GM18508 (cell line): ENCODE results near the gene THRAP3.

Source experiments
- ATAC-seq: cut with Tn5 transposase; IDR thresholded peaks from one replicate; pipeline ENCODE4 v1.9.1; 2021; ENCODE audit warnings: moderate number of reproducible peaks; ENCODE audit not compliant: insufficient read depth, unreplicated experiment

Gene THRAP3

DNA sequence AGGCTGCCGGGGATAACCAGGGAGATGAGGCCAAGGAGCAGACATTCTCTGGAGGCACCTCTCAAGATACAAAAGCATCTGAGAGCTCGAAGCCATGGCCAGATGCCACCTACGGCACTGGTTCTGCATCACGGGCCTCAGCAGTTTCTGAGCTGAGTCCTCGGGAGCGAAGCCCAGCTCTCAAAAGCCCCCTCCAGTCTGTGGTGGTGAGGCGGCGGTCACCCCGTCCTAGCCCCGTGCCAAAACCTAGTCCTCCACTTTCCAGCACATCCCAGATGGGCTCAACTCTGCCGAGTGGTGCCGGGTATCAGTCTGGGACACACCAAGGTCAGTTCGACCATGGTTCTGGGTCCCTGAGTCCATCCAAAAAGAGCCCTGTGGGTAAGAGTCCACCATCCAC, 62.6 kb downstream of the THRAP3 start:
- ATAC-seq, result no peak

DNA sequence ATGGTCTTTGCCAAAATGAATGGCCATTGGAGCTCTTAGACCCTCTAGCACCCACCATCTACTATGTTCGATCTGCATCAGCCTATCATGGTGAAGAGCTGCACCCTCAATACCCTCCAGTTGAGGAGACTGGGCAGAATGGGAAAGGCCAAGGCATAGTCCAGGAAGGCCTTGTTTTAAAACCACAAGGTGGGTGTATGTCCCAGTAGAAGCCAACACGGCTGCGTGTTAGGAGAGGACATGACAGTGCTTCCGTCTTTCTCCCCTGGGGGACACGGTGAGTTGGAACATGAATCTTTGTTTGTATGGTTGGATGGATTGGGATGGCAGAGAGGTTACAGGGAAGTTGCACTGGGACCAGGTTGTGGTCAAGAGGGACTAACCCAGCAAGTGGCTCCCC, 63.4 kb downstream of the THRAP3 start:
- ATAC-seq, result no peak

DNA sequence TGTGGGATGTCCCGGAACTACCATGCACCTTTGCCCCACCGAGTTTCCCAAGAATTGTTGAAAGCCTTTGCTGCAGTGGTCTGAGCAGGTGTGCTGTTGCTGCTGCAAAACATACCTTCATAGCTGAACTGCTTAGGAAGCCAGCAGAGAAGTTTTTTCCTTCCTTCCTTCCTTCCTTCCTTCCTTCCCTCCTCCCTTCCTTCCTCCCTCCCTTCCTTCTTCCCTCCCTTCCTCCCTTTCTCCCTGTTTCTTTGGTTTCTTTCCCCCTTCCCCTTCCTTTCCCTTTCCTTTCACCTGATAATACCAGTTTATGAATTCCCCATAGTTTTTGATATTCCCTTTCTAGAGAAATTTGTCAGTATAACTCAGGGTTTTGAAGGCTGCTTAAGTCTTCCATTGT, 71.1 kb downstream of the THRAP3 start:
- no peak for ATAC-seq

DNA sequence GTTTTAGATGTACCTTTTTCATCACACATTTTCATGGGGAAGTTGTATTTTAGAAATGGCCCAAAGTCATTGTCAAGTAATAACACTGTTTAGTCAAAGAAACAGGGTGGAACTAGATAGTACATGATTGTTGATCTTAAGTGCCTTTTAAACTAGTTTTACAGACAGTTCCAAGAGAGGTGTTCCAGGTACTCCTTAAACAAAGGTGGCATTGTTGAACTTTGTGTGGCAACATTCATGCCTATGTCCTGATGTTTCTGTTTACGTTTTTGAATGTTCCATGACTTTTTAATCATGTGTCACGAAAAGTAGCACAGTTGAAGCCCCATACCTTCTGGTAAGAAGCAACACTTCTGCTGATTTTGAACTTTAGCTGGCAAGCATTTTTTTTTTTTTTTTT, 72.8 kb downstream of the THRAP3 start:
- ATAC-seq, result no peak

DNA sequence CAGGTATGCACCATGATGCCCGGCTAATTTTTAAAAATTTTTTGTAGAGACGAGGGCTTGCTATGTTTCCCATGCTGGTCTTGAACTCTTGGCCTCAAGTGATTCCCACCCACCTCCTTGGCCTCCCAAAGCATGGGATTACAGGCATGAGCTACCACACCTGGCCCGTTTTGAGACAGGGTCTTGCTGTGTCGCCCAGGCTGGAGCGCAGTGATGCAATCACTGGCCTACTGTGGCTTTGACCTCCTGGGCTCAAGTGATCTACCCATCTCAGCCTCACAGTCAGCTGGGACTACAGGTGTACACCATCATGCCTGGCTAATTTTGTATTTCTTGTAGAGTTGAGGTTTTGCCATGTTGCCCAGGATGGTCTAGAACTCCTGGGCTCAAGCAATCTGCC, 74.4 kb downstream of the THRAP3 start:
- no peak for ATAC-seq

DNA sequence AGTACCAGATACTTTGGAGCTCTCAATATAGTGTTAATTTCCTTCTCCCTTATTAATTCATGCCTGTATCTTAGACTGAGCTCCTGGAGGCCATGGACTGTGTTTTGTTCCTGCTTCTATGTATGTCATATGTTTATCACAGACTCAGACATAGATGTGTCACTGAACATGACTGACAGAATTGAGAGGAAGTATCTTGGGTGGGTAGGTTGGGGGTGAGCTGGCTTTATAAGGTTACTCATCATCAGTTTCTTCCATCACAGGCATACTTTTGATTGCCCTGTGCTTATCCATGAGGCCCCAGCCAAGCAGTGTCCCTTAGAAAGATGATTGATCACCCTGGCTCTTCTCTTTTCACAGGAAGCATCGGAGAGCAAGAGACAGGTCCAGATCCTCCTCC, 76.3 kb downstream of the THRAP3 start:
- ATAC-seq, result no peak

DNA sequence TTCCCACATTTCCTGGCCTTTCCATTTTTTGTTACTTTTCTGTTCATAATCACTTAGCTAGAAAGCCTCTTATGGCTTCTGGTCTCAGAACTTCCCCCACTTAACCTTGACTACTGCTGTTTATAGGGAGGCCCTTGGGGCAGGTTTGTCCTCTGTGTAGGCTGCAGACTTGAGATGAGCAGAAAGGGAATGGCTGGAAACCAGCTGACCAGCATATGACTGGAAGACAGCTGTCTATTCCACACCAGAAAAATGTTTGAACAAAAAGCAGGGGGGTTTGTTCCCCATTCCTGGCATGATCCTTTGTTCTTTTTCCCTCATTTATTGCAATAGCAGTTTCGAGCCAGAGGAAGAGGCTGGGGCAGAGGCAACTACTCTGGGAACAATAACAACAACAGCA, 77.0 kb downstream of the THRAP3 start:
- ATAC-seq, result no peak

DNA sequence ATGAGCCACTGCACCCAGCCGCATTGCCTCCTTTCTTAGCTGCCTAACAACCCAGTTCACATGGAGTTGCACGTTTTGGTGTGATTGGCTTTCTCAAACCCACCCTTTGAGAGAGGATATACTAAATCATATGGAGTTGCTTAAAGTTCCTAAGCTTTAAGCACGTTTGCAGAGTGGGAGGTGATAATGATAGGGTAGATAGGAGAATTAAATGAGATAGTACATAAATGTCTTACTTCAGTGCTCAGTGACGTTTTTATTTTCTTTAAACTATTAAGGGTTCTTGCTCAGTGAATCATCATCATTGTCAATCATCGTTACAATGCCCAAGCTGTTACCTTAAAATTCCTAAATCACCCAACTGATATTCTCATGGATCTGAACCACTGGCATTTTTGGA, 79.0 kb downstream of the THRAP3 start:
- ATAC-seq, result no peak

DNA sequence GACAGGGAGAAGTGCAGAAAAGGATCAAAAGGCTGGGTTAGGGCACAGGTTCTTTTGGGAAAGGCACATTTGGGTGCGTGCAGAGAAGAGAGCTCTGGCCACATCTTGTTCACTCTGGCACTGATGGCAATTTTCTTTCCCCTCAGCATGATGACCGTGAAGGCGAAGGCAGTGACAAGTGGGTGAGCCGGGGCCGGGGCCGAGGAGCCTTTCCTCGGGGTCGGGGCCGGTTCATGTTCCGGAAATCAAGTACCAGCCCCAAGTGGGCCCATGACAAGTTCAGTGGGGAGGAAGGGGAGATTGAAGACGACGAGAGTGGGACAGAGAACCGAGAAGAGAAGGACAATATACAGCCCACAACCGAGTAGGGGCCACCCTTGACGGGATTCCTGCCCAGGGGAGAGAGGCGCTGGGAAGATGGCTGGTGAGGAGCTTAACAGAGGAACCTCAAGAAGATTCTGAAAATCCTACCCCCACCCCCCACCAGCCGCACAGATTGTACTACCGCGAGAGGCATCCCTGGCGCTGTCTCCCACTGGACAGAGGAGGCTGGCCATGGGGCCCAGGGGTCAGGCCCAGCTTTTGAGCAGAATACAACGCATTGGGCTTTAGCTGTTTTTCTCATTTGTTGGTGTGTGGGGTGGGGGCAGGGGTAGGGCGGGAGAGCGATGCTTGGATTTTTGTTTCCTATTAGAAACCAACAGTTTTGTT, 79.6 kb downstream of the THRAP3 start:
- ATAC-seq, result no peak

DNA sequence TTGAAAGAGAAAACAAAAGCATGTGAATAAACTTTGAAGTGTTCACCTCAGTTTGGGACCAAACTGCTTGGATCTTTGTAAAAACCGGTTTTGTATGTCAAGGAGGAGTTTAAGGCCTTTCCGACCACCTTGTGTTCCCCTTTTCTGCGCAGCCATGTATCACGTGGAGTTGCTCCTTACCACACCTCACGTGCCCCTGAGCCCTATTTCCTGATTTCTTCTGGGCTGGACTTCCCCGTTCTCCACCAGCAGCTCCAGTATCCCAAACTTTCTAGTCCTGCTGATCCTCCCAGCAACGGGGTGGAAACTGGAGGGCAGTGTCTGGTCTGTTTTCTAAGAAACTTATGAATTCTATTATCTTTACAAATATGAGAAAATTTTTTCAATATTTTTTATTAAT, 80.3 kb downstream of the THRAP3 start:
- no peak for ATAC-seq

DNA sequence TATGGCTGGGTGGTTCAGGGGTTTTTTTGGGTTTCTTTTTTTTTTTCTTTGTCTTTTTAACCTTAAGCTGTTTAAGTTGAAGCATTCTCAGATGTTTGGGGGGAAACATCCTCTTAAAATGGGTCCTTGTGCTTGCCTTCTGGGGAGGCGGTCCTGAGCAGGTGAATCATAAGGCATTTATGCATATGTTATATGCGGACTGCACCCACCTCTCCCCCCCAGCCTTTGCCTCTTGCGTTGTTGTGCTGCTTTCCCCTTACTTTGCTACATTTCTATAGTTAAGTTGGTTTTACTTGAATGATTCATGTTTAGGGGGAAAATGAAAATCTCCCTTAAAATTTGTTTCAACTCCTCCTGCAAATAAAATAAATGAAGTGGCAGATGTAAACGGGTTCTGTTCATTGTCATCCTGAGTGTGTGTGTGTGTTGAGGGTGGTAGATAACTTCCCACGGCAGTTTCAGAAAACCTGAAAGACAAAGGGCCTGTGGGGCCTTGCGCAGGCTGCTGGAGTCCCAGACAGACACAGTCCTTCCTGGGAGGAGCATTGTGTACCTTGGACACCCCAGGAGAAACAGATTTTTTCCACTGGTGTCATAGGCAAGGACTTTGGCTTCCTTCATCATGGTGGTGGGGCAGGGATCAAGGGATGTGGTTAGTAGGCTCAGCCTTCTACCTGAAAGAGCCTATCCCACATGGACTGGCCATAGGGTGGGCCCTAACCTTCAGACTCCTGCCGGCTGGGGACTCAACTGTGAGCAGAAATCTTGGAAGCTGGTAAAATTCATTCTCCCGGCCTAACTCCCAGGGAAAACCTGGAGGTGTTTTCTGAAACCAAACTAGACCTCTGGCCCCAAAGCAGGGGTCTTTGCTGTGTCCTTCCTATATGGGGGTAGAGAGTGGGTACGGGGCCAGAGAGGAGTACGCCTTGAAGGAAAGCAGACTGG, 81.0 kb downstream of the THRAP3 start:
- no peak for ATAC-seq

DNA sequence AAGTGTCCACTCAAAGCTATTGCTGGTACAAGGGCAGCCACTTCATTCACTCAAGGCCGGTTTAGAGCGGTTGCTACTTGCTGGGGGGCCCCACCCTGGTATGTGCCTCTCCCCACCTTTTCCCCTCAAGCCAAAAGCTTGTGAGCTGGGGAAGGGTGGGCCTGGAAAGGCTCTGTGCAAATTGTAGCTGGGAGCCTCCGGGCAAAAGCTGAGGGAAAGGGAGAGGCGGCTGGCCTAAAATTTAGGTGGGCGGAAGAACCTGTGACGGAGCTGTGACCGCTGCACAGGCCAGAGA, 81.6 kb downstream of the THRAP3 start:
- no peak for ATAC-seq

DNA sequence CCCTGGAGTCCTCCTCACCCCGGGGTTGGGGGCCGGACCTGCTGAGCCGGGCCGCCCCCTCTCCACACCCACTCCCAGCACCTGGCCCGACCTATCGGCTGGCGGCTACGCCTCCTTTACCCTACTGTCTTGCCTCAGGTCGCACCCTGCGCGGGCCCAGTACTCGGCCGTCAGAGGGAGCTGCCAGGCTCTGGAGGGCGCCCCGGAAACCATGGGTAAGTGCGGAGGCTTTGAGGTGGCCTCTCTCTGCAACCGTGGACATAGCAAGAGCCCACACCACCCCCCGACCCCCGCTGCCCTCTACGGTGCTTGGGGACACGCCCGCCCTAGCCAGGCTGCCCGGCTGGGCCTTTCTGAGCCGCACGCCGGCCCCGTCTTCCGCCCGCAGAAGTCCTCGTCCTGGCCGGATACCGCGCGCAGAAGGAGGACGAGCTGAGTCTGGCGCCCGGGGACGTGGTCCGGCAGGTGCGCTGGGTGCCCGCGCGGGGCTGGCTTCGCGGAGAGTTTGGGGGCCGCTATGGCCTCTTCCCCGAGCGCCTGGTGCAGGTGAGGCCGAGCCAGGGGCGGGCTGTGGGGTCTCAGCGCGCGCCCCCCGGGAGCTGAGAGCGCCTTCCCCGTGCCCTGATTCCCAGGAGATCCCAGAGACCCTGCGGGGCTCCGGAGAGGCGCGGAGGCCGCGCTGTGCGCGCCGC, 82.1 kb downstream of the THRAP3 start, which contains the start of gene SH3D21:
Gene SH3D21 (plus strand): TSS at position 159 of the 692 bp plus-strand sequence. CDS start 53 bp downstream, at position 212.
- ATAC-seq, result no peak

DNA sequence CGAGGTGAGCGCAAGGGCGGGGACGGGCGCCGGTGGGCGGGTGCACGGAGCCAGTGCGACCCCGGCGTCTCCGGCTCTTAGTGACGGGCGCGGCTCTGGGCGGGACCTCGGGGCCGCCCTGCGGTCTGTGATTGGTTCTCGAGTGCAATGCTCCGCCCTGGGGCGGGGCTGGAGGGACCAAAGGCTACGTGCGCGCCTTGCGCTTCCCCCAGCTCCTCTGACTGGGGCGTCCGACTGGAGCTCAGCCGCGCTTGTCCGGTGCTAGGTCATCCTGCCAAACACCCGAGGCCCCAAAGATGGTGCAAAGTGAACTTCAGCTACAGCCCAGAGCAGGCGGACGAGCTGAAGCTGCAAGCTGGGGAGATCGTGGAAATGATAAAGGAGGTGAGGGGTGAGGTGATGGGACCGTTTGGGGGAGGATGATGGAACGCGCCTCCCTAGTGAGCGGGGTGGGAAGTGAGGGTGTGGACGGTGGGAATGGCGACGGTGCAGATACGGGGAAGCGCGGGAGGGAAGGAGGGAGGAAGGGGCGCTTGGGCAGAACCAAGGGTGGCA, 82.7 kb downstream of the THRAP3 start:
- ATAC-seq, result peak; percentile 95

DNA sequence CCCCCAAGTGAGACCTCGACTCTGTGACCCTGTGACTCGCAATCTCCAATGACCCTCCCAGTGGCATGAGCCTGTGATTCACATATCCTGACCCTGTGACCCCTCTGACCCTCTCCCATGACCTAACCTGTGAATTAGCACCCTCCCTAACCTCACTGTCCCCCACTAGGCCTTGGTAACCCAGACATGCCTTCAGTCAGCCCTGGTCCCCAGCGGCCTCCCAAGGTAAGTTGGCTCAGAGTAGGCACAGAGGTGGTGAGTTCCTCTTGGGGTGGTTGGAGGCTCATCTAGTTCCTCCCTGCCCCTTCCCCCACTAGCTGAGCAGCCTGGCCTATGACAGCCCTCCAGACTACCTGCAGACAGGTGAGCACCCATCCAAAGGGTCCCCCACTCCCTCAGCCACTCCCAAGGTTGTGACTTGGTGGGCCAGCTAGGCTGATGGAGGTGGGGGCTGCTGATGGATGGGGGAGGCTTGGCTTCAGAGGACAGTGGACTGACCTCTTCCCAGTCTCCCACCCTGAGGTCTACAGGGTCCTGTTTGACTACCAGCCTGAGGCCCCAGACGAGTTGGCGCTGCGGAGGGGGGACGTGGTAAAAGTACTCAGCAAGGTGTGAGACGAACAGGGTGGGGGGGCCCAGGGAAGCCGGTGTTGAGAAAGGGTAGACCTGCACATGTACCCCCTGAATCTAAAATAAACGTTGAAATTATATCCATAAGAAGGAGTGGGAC, 83.5 kb downstream of the THRAP3 start:
- no peak for ATAC-seq

DNA sequence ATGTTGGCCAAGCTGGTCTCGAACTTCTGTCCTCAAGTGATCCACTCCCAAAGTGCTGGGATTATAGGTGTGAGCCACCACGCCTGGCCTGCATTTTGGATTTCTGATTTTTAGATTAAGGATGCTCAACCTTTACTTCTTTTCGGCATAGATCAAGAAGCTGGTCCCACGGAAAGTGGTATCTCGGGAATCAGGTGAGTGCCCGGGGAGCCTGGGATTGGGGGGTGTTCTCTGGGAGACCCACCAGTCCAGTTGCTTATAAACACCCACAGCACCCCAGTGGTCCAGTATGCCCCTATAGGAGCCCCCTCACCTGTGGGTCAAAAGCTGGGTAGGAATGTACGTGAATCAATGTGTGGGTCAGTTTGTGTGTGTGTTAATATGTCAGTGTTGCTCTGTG, 85.2 kb downstream of the THRAP3 start:
- ATAC-seq, result no peak

DNA sequence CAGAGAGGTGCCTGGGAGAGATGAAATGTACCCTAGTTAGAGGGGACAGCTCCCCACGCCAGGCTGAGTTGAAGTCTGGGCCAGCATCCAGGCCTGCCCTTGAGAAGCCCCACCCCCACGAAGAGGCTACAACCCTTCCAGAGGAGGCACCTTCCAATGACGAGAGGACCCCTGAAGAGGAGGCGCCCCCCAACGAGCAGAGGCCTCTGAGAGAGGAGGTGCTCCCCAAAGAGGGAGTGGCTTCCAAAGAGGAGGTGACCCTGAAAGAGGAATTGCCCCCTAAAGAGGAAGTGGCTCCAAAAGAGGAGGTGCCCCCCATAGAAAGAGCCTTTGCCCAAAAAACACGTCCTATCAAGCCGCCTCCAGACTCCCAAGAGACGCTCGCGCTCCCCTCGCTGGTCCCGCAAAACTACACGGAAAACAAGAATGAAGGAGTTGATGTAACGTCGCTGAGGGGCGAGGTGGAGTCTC, 96.1 kb downstream of the THRAP3 start:
- no peak for ATAC-seq

DNA sequence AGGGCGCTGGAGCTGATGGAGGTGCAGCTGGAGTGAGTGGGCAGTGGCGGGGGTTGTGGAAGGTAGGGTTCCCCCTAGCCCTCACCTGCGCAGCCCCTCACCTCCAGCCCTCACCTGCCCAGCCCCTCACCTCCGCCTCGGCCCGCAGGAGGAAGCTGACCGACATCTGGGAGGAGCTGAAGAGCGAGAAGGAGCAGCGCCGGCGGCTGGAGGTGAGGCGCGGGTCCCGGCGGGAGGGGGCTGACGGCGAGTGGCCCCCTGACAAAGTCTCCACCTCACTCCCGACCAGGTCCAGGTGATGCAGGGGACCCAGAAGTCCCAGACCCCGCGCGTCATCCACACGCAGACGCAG, 96.5 kb downstream of the THRAP3 start:
- ATAC-seq, result no peak

DNA sequence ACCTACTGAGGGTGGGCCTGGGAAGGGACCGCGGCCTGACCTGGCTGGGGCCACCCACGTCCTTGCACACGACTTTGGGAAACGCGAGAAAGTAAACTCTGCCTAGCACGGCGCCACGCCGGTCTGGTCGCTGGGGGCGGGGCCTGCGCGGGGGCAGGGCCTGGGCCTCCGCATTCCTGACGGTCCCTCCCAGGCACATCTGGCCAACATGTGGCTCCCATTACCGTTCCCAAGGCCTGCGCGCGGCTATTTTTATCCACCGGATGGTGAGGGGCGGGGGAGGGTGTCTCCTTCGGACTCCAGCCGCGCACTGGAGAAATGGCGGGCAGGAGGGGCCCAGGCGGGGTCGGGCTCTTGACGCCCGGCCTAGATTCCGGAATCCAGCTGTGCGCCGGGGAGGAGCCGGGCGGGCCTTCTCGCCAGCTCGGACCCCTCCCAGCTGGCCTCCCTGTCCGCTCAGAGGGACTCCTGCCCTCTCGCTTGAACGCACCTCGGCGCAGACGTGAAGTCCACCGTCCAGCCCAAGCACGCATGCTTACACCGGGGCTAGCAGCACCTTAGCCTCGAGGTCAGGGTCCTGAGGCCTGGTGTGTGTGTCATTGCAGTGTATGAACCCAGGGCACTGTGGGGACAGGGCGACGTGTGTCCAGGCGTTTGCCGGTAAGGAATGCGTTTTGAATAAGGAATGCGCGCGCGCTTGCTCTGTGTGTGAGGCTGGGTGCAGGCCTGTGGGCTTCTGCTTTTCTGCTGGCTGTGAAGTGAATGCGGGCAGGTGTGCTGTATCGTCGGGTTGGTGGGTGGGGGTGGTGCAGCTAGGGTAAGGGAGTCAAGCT, 97.1 kb downstream of the THRAP3 start:
- ATAC-seq, result no peak
